Activated naive CD4-positive, alpha-beta T cell treated with anti-CD3 and anti-CD28 coated beads for 36 hours (primary cell): ENCODE results near the gene CAP2. TPM values are rescaled to one million over a fixed set of nuclear protein-coding genes. Genes with fewer than 3 reads are reported as not detected.
"Not testable (repeated sequence)": the region's sequence is repeated elsewhere in the genome, so short reads cannot be mapped to it uniquely, and the experiment has no call there.

Experiments used
- CTCF ChIA-PET: fragments of 350-600 bp; sonication (Branson Sonifier 250); formaldehyde crosslinking; loops from one replicate; lab custom pipeline; 2021; ENCODE audit warnings: antibody characterized with exemption; lab: Charles Lee
- DNase-seq: peaks from one replicate; pipeline ENCODE4 v3.0.0-alpha.2; 2020
- H3K27ac Mint-ChIP-seq: one replicate; pipeline ENCODE4 v1.8.0; 2021; ENCODE audit warnings: mild to moderate bottlenecking, mixed read lengths
- H3K27me3 Mint-ChIP-seq: one replicate; pipeline ENCODE4 v1.8.0; 2021; ENCODE audit warnings: low read depth, mixed read lengths
- H3K36me3 Mint-ChIP-seq: one replicate; pipeline ENCODE4 v1.8.0; 2021; ENCODE audit warnings: low read depth, mixed read lengths
- H3K4me1 Mint-ChIP-seq: one replicate; pipeline ENCODE4 v1.8.0; 2021; ENCODE audit warnings: low read depth, mixed read lengths
- H3K4me3 Mint-ChIP-seq: one replicate; pipeline ENCODE4 v1.8.0; 2021; ENCODE audit warnings: mild to moderate bottlenecking, moderate library complexity, mixed read lengths
- H3K9me3 Mint-ChIP-seq: one replicate; pipeline ENCODE4 v1.8.0; 2021; ENCODE audit warnings: mixed read lengths
- intact Hi-C: fragments of 100-400 bp; cut with micrococcal nuclease; formaldehyde crosslinking; loops from one replicate; pipeline ENCODE4 v1.15.1; 2023
- total RNA-seq, 2 experiments: library from RNA; stranded (reverse); gene quantifications; one replicate each; pipeline ENCODE4 v1.2.3, GENCODE V29; 2021

The CAP2 gene
- total RNA-seq, 2 experiments from 2014 or later: not detected

- no peaks in the 10 kb centered on the region for H3K9me3 Mint-ChIP-seq
- H3K4me3 Mint-ChIP-seq: no peak overlapping the region
- no peaks in the 10 kb centered on the region for H3K36me3 Mint-ChIP-seq
- peaks cover 4% of the 10 kb centered on the region for H3K27me3 Mint-ChIP-seq
- H3K4me1 Mint-ChIP-seq: no peaks in the 10 kb centered on the region
- intact Hi-C loops: no loop called here
- CTCF ChIA-PET: no interaction called here
- DNase-seq: no peak
- no peak overlapping the region for H3K27ac Mint-ChIP-seq
Measured at GRCh38 chr6:17427617-17428016, 34.2 kb downstream of the CAP2 start.

- intact Hi-C loops, H3K4me1 Mint-ChIP-seq, DNase-seq, CTCF ChIA-PET, H3K27ac Mint-ChIP-seq, H3K4me3 Mint-ChIP-seq, H3K9me3 Mint-ChIP-seq, H3K36me3 Mint-ChIP-seq, H3K27me3 Mint-ChIP-seq: not testable (repeated sequence)
Measured at GRCh38 chr6:17428595-17429120, 35.3 kb downstream of the CAP2 start.

DNA sequence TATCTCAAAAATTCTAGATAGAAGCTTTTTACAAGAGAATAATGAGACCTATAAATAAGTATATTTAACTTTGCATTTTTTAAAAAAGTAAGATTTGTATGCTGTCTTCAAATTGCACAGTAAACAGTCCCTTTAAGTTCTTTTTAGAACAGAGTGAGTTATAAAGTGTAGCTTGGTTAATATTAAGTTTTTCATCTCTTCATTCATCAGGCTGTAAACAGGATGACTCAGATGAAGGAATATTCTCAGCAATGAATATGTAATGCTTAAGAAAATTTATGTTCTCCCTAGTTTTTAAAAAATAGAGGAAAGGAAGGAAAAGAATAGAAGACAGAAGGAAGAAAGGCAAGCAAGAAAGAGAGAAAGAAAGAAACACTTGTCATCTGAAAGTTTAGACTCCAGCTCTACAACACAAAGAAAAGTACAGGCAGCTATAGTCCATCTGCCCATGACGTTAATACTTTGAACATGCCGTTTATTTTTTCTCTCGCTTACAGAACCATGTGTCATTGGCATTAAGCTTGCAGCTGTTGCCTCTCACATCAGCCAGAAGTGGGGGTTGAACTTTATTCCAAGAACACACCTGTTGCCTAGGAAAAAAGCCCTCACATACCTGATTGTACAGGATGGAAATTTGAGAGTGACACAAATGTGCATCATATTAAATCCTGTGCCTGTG lies 36.1 kb downstream of the CAP2 start:
- CTCF ChIA-PET: no interaction called here
- peaks cover 4% of the 10 kb centered on the region for H3K27me3 Mint-ChIP-seq
- H3K36me3 Mint-ChIP-seq: no peaks in the 10 kb centered on the region
- no peak for DNase-seq
- H3K9me3 Mint-ChIP-seq: no peaks in the 10 kb centered on the region
- H3K4me3 Mint-ChIP-seq: no peak overlapping the region
- H3K4me1 Mint-ChIP-seq: no peaks in the 10 kb centered on the region
- intact Hi-C loops: no loop called here
- H3K27ac Mint-ChIP-seq: no peak overlapping the region

DNA sequence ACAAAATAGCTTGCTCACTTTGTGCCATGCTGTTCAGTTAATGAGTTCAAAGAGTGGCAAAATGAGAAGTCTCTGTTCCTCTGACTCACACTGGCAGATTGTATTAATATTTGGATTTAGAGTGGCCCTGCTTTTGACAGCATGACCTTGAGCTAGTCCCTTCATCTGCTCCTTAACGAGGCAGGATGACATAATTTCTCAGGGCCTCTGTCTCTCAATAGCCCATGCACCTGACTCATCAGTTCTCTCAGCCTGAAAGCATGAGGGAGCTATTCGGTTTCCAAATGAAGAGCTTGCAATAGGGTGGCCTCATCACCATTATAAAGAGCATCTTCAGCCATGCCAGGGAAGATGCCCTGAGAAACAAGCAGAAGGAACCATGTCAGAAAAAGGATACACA lies 38.2 kb downstream of the CAP2 start:
- intact Hi-C loops: no loop called here
- DNase-seq: no peak
- Mint-ChIP-seq H3K4me1 (no peaks in the 10 kb centered on the region), H3K36me3 (no peaks in the 10 kb centered on the region), H3K9me3 (no peaks in the 10 kb centered on the region), H3K4me3 (no peak overlapping the region), H3K27ac (no peak overlapping the region), H3K27me3 (peaks cover 4% of the 10 kb centered on the region)
- CTCF ChIA-PET: no interaction called here

GRCh38 chr6:17432356-17432755 lies 39.0 kb downstream of the CAP2 start:
- CTCF ChIA-PET: no interaction called here
- H3K4me1 Mint-ChIP-seq: no peaks in the 10 kb centered on the region
- no peak overlapping the region for H3K4me3 Mint-ChIP-seq
- DNase-seq: no peak
- intact Hi-C loops: no loop called here
- H3K27me3 Mint-ChIP-seq: no peaks in the 10 kb centered on the region
- no peaks in the 10 kb centered on the region for H3K9me3 Mint-ChIP-seq
- H3K36me3 Mint-ChIP-seq: no peaks in the 10 kb centered on the region
- H3K27ac Mint-ChIP-seq: no peak overlapping the region

DNA sequence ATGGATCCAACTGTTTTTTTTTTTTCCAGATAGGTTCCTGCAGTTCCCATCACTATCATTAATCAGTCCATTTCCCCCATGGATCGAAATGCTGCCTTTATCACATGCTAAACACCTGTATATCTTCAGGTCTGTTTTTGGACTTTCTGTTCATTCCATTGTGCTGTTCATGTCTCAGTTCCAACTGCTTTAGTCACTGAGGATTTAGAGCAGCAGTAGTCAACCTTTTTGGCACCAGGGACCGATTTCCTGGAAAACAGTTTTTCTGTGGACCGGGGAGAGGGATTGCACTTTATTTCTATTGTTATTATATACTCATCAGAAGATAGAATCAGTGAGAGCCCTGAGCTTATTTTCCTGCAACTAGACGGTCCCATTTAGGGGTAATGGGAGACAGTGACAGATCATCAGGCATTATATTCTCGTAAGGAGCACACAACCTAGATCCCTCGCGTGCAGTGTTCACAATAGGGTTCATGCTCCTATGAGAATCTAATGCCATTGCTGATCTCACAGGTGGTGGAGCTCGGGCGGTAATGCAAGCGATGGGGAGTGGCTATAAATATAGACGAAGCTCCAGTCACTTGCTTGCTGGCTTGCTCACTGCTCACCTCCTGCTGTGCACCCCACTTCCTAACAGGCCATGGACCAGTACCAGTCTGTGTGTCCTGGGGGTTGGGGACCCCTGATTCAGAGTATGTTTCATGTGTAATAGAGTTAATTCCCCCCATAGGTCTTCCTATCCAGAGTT lies 46.0 kb downstream of the CAP2 start:
- CTCF ChIA-PET: no interaction called here
- peaks cover 3% of the 10 kb centered on the region for H3K27me3 Mint-ChIP-seq

DNA sequence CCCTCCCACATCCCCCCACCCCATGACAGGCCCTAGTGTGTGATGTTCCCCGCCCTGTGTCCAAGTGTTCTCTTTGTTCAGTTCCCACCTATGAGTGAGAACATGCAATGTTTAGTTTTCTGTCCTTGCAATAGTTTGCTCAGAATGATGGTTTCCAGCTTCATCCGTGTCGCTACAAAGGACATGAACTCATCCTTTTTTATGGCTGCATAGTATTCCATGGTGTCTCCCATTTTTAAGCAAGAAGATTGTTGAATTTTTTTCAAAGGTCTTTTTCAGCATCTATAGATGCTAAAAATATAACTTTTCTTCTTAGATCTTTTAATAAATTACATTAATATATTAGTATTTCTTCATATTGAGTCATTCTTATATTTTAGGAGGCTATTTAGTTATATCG lies 47.4 kb downstream of the CAP2 start:
- DNase-seq, H3K9me3 Mint-ChIP-seq, H3K4me1 Mint-ChIP-seq, H3K27me3 Mint-ChIP-seq, H3K36me3 Mint-ChIP-seq, intact Hi-C loops, H3K27ac Mint-ChIP-seq, H3K4me3 Mint-ChIP-seq, CTCF ChIA-PET: not testable (repeated sequence)

More for the DNA sequence above, 46.0 kb downstream of the CAP2 start:
- H3K36me3 Mint-ChIP-seq: no peaks in the 10 kb centered on the region
- H3K4me3 Mint-ChIP-seq: no peak overlapping the region
- intact Hi-C loops: no loop called here
- DNase-seq: no peak
- peaks cover 2% of the 10 kb centered on the region for H3K9me3 Mint-ChIP-seq
- no peak overlapping the region for H3K27ac Mint-ChIP-seq
- no peaks in the 10 kb centered on the region for H3K4me1 Mint-ChIP-seq

DNA sequence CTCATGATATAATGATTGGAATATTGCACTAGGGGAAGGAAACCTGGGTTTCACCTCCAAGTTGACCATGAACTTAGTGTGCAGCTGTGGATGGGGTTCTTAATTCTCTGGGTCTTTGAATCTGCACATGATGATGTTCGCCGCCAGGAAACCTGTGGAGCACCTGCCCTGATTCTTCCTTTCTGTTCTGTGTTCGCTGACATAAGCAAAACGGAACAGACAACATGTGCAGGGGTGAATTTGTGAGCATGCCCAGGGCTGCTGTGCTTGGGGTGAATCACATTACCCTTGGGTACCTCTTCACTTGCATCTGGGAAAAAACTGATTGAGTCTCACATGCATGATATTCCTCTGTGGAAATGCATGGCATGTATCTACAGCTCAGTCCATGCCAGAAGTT lies 48.8 kb downstream of the CAP2 start:
- Mint-ChIP-seq H3K4me3 (no peak overlapping the region), H3K36me3 (no peaks in the 10 kb centered on the region), H3K4me1 (no peaks in the 10 kb centered on the region), H3K9me3 (peaks cover 2% of the 10 kb centered on the region), H3K27ac (no peak overlapping the region), H3K27me3 (peaks cover 8% of the 10 kb centered on the region)
- DNase-seq: no peak
- intact Hi-C loops: no loop called here
- CTCF ChIA-PET: no interaction called here

- Mint-ChIP-seq H3K27me3 (peaks cover 8% of the 10 kb centered on the region), H3K27ac (no peak overlapping the region), H3K4me3 (no peak overlapping the region), H3K4me1 (no peaks in the 10 kb centered on the region), H3K9me3 (no peaks in the 10 kb centered on the region), H3K36me3 (no peaks in the 10 kb centered on the region)
- CTCF ChIA-PET: interaction anchor here (0.6 to 0.7 kb wide), 2 partner anchors 111 to 461 kb away, joined by 3 read pairs; no protein-coding TSS in a partner anchor
- intact Hi-C loops: no loop called here
- no peak for DNase-seq
Measured at GRCh38 chr6:17446713-17447112, 53.3 kb downstream of the CAP2 start.

DNA sequence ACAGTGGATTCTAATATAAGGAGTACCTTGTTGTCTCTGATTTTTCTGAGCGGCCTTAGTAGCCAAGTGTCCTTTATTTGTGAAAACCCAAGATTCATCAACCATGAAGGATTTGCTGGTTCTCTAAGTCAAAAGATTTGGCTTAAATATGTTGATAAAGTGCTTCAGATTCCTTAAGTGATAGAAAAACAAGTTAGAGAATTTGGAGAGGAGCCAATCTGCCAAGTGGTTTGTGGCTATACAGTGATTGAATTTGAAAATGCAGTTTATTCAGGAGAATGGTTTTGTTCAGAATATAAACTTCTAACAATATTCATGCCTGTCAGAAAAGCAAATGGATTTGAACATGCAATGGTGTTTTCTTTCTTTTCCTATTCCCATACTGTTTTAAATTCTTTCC lies 54.8 kb downstream of the CAP2 start:
- Mint-ChIP-seq H3K27ac (no peak overlapping the region), H3K4me1 (no peaks in the 10 kb centered on the region), H3K36me3 (no peaks in the 10 kb centered on the region), H3K4me3 (no peak overlapping the region), H3K9me3 (no peaks in the 10 kb centered on the region), H3K27me3 (peaks cover 10% of the 10 kb centered on the region)
- DNase-seq: no peak
- CTCF ChIA-PET: no interaction called here
- intact Hi-C loops: no loop called here

- CTCF ChIA-PET: no interaction called here
- Mint-ChIP-seq H3K4me3 (no peak overlapping the region), H3K9me3 (no peaks in the 10 kb centered on the region), H3K27ac (no peak overlapping the region), H3K4me1 (no peaks in the 10 kb centered on the region), H3K36me3 (no peaks in the 10 kb centered on the region), H3K27me3 (peaks cover 13% of the 10 kb centered on the region)
- no peak for DNase-seq
- intact Hi-C loops: no loop called here
Measured at GRCh38 chr6:17450397-17450796, 57.0 kb downstream of the CAP2 start.

GRCh38 chr6:17450832-17451231 lies 57.4 kb downstream of the CAP2 start:
- Mint-ChIP-seq H3K27me3 (peaks cover 13% of the 10 kb centered on the region), H3K4me1 (no peaks in the 10 kb centered on the region), H3K27ac (no peak overlapping the region), H3K4me3 (no peak overlapping the region), H3K36me3 (no peaks in the 10 kb centered on the region), H3K9me3 (no peaks in the 10 kb centered on the region)
- CTCF ChIA-PET: no interaction called here
- no peak for DNase-seq
- intact Hi-C loops: no loop called here

GRCh38 chr6:17452096-17452495 lies 58.7 kb downstream of the CAP2 start:
- DNase-seq: no peak
- no peak overlapping the region for H3K27ac Mint-ChIP-seq
- H3K36me3 Mint-ChIP-seq: no peaks in the 10 kb centered on the region
- H3K27me3 Mint-ChIP-seq: peaks cover 12% of the 10 kb centered on the region
- no peaks in the 10 kb centered on the region for H3K9me3 Mint-ChIP-seq
- CTCF ChIA-PET: interaction anchor here (0.6 kb wide), 1 partner anchor 420 kb away, joined by 5 read pairs; no protein-coding TSS in a partner anchor
- no peaks in the 10 kb centered on the region for H3K4me1 Mint-ChIP-seq
- H3K4me3 Mint-ChIP-seq: no peak overlapping the region
- intact Hi-C loops: no loop called here
